Lower leg skin (tissue), 3 donors: ENCODE data around the gene LAMB4.

Experiments
- CTCF ChIP-seq, 3 donors: fragments of 450-650 bp; IDR thresholded peaks; one replicate each; pipeline ENCODE4 v1.5.1; 2016; ENCODE audit warnings: antibody characterized with exemption in 3 of 3, mild to moderate bottlenecking in 3 of 3, moderate library complexity in 2 of 3
- POLR2A ChIP-seq, 2 donors: fragments of 450-650 bp; IDR thresholded peaks; one replicate each; pipeline ENCODE4 v1.6.1; 2016 to 2017; ENCODE audit warnings: antibody characterized with exemption in 2 of 2, mild to moderate bottlenecking in 1 of 2, moderate library complexity in 1 of 2

GRCh38 chr7:107989618-107990373 lies 140.4 kb downstream of the LAMB4 start:
- TF ChIP-seq CTCF (IDR thresholded peaks at IDR 0.05), result no peak
- TF ChIP-seq POLR2A (IDR thresholded peaks at IDR 0.05), result no peak
